SU-DHL-6 (cell line): ENCODE results near the gene AP2A2.

ENCODE experiments used
- H2AFZ ChIP-seq: fragments of 200-600 bp; sonication (generic); 2 replicates; pipeline ENCODE4 v1.6.1; 2014; ENCODE audit warnings: low read depth, mild to moderate bottlenecking, moderate library complexity, mixed read lengths, antibody characterized with exemption, low read length; ENCODE audit not compliant: severe bottlenecking
- H3F3A ChIP-seq: fragments of 200-600 bp; shearing (Covaris generic); 2 replicates; pipeline ENCODE4 v1.6.0; 2016; ENCODE audit warnings: antibody characterized with exemption, mild to moderate bottlenecking; ENCODE audit not compliant: insufficient read depth
- H3K27ac ChIP-seq: fragments of 200-600 bp; sonication (generic); 2 replicates; pipeline ENCODE4 v1.5.1; 2016; ENCODE audit warnings: low read depth, mild to moderate bottlenecking, low read length, moderate library complexity, mixed read lengths
- H3K27me3 ChIP-seq: fragments of 200-600 bp; sonication (generic), shearing (Covaris generic); 2 replicates; pipeline ENCODE4 v1.6.0; 2014; ENCODE audit warnings: mild to moderate bottlenecking, low read length
- H3K36me3 ChIP-seq: fragments of 200-600 bp; sonication (generic); 2 replicates; pipeline ENCODE4 v1.6.1; 2014; ENCODE audit warnings: mild to moderate bottlenecking, low read length, mixed read lengths
- H3K4me2 ChIP-seq: fragments of 300-600, 200-600 bp; shearing (Covaris generic), sonication (generic); 2 replicates; pipeline ENCODE4 v1.6.0; 2014; ENCODE audit warnings: low read length, low read depth, mild to moderate bottlenecking; ENCODE audit not compliant: poor library complexity, severe bottlenecking
- H3K4me3 ChIP-seq: fragments of 200-600 bp; sonication (generic); 2 replicates; pipeline ENCODE4 v1.5.1; 2014; ENCODE audit warnings: antibody characterized with exemption, low read length, mild to moderate bottlenecking, mixed read lengths; ENCODE audit not compliant: insufficient read depth, poor library complexity, severe bottlenecking
- H3K79me2 ChIP-seq: fragments of 200-600 bp; sonication (generic); 2 replicates; pipeline ENCODE4 v1.6.1; 2014; ENCODE audit warnings: mild to moderate bottlenecking, low read length, moderate library complexity; ENCODE audit not compliant: insufficient read depth
- H3K9ac ChIP-seq: fragments of 200-600 bp; sonication (generic); 2 replicates; pipeline ENCODE4 v1.7.0; 2014; ENCODE audit warnings: mild to moderate bottlenecking, low read length
- H3K9me2 ChIP-seq: fragments of 200-600 bp; sonication (generic); replicated peaks from 2 replicates; pipeline ENCODE4 v1.6.1; 2014; ENCODE audit warnings: low read length; ENCODE audit not compliant: insufficient read depth
- H3K9me3 ChIP-seq: fragments of 200-600 bp; sonication (generic); 2 replicates; pipeline ENCODE4 v1.6.1; 2014; ENCODE audit warnings: low read length, mixed read lengths; ENCODE audit not compliant: insufficient read depth
- H4K20me1 ChIP-seq: fragments of 200-600 bp; sonication (generic); 2 replicates; pipeline ENCODE4 v1.6.1; 2014; ENCODE audit warnings: low read depth, mild to moderate bottlenecking, antibody characterized with exemption, low read length, moderate library complexity, mixed read lengths
- EZH2phosphoT487 ChIP-seq: fragments of 200-600 bp; sonication (generic), shearing (Covaris generic); conservative IDR thresholded peaks from 2 replicates; pipeline ENCODE4 v1.6.1; 2018; ENCODE audit warnings: mild to moderate bottlenecking, antibody characterized with exemption, low read length, moderate library complexity, mixed read lengths
- TF ChIP-seq, protein P1 (sequence below): fragments of 200-600 bp; sonication (generic); IDR thresholded peaks from one replicate; pipeline ENCODE4 v1.5.1; 2017; ENCODE audit warnings: antibody characterized with exemption, mild to moderate bottlenecking, low read length, moderate library complexity; ENCODE audit not compliant: insufficient read depth, poor library complexity, severe bottlenecking

The AP2A2 gene

DNA sequence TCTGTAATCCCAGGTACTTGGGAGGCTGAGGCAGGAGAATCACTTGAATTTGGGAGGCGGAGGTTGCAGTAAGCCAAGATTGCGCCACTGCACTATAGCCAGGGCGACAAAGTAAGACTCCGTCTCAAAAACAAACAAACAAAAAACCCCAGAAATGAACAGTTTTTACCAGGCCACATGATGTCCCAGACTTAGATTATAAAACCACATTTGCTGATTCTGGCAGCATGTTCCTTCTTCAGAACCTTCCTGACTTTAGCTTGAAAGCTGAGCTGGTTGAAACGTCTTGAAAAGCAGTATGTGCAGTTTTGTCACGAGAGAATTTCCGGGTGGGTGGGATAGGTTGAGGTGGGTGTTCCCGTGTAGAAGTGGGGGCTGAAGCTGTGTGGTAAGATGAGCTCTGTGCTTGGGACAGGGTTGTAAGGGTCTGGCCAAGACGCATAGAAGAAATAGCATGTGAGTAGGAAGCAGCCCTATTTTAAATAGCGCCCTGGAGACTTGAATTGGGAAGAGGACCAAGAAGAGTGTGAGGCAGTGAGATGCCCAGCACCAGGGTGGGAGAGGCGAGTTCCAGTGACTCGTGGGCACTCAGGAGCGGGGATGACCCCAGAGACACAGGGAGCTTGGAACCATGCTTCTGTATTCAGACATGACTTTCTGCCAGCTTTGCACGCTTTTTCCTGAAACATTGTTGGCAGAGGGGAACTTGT is 7.6 kb downstream of the AP2A2 start:
- Histone ChIP-seq H3F3A (no peaks in the 10 kb centered on the region), H3K9me2 (no peaks in the 10 kb centered on the region), H3K79me2 (peaks cover 92% of the 10 kb centered on the region), H3K4me3 (no peak overlapping the region), H3K9ac (no peak overlapping the region), H3K27ac (no peak overlapping the region), H3K9me3 (no peaks in the 10 kb centered on the region), H3K36me3 (no peaks in the 10 kb centered on the region), H3K4me2 (no peak overlapping the region), H2AFZ (no peak overlapping the region), H4K20me1 (no peaks in the 10 kb centered on the region; the same call in 1 of the 2 replicates), H3K27me3 (no peaks in the 10 kb centered on the region)
- no peak for TF ChIP-seq EZH2phosphoT487
- TF ChIP-seq, protein P1, sequence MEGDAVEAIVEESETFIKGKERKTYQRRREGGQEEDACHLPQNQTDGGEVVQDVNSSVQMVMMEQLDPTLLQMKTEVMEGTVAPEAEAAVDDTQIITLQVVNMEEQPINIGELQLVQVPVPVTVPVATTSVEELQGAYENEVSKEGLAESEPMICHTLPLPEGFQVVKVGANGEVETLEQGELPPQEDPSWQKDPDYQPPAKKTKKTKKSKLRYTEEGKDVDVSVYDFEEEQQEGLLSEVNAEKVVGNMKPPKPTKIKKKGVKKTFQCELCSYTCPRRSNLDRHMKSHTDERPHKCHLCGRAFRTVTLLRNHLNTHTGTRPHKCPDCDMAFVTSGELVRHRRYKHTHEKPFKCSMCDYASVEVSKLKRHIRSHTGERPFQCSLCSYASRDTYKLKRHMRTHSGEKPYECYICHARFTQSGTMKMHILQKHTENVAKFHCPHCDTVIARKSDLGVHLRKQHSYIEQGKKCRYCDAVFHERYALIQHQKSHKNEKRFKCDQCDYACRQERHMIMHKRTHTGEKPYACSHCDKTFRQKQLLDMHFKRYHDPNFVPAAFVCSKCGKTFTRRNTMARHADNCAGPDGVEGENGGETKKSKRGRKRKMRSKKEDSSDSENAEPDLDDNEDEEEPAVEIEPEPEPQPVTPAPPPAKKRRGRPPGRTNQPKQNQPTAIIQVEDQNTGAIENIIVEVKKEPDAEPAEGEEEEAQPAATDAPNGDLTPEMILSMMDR: no peak

DNA sequence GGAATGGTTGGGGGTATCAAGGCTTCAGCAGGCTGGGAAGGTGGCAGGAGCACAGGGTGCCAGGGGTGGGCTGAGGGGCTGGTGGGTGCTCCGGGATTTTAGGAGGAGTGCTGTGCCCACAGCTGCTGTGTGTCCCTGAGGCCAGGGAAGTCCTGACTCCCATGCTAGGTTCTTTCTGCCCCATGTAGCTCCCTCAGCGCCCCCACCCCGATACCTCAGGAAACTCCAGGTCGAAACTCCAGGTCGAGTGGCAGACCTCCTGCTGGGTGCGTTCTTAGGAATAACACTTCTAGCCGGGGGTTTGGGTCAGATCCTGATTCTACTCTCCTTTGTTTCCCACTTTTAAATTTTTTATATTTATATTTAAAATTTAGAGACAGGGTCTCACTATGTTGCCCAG is 8.3 kb downstream of the AP2A2 start:
- Histone ChIP-seq H3K27me3 (no peaks in the 10 kb centered on the region), H4K20me1 (no peaks in the 10 kb centered on the region; the same call in 1 of the 2 replicates), H3F3A (no peaks in the 10 kb centered on the region), H2AFZ (no peak overlapping the region), H3K9me2 (no peaks in the 10 kb centered on the region), H3K9me3 (no peaks in the 10 kb centered on the region), H3K4me3 (no peak overlapping the region), H3K79me2 (peaks cover 92% of the 10 kb centered on the region), H3K4me2 (no peak overlapping the region), H3K36me3 (no peaks in the 10 kb centered on the region), H3K27ac (no peak overlapping the region), H3K9ac (no peak overlapping the region)
- TF ChIP-seq, protein P1: no peak
- no peak for TF ChIP-seq EZH2phosphoT487

DNA sequence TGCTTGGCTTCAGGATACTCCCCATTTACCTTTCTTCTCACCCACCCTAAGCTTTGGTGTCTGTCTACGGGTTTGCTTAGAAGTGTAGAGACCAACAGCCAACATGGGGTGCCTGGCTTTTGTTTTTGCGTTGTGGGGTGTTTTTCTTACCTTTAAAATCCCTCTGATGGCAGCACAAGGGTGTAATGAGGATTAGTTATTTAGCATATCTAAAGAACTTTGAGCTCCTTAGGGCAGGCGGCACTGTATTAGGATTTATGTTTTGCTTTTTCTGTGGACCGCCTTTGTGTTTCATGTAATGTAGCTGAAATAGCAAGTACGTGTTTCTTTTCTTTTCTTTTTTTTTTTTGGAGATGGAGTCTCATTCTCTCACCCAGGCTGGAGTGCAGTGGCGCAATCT is 8.9 kb downstream of the AP2A2 start:
- Histone ChIP-seq H3K36me3 (no peaks in the 10 kb centered on the region), H2AFZ (no peak overlapping the region), H3K4me2 (no peak overlapping the region), H3K9me3 (no peaks in the 10 kb centered on the region), H3K79me2 (peaks cover 92% of the 10 kb centered on the region), H3K9ac (no peak overlapping the region), H3K4me3 (no peak overlapping the region), H3K9me2 (no peaks in the 10 kb centered on the region), H4K20me1 (no peaks in the 10 kb centered on the region; the same call in 1 of the 2 replicates), H3K27ac (no peak overlapping the region), H3K27me3 (no peaks in the 10 kb centered on the region), H3F3A (no peaks in the 10 kb centered on the region)
- no peak for TF ChIP-seq EZH2phosphoT487
- TF ChIP-seq, protein P1: no peak
